CD1c-positive myeloid dendritic cell (primary cell): ENCODE results near the gene GOLGA8S.
"Not testable (repeated sequence)": the region's sequence is repeated elsewhere in the genome, so short reads cannot be mapped to it uniquely, and the experiment has no call there.

Experiments used
- DNase-seq: peaks from one replicate; pipeline ENCODE4 v3.0.0-alpha.2; 2016; ENCODE audit errors: extremely low spot score

The GOLGA8S gene

GRCh38 chr15:23398357-23398756, 43.8 kb downstream of the GOLGA8S start:
- not testable (repeated sequence) for DNase-seq

GRCh38 chr15:23399207-23399606, 44.7 kb downstream of the GOLGA8S start:
- DNase-seq = not testable (repeated sequence)

- DNase-seq = no peak
Observed at GRCh38 chr15:23401627-23402026, 47.1 kb downstream of the GOLGA8S start.

GRCh38 chr15:23402140-23402539, 47.6 kb downstream of the GOLGA8S start:
- no peak for DNase-seq

- no peak for DNase-seq
Observed at GRCh38 chr15:23402544-23402943, 48.0 kb downstream of the GOLGA8S start.

DNA sequence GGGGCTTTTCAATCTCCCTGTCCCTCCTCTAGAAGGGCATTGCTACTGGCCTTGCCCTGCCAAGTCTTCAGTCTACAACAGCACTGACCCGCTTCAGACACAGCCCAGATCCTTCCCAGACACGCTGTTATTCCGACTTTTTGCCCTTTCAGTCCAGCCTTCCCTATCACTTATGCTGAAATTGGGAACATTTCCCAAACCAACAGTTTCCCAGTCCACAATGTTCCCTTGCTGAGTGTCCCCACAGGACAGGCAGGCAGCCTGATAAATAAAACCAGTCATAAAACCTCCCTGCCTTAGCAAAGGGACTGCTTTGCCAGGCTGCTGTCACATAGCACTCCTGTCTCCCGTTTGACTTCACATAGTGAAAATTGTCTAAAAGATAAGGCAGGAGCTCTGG, 49.0 kb downstream of the GOLGA8S start:
- DNase-seq = no peak

GRCh38 chr15:23411841-23412240, 57.3 kb downstream of the GOLGA8S start:
- no peak for DNase-seq

DNA sequence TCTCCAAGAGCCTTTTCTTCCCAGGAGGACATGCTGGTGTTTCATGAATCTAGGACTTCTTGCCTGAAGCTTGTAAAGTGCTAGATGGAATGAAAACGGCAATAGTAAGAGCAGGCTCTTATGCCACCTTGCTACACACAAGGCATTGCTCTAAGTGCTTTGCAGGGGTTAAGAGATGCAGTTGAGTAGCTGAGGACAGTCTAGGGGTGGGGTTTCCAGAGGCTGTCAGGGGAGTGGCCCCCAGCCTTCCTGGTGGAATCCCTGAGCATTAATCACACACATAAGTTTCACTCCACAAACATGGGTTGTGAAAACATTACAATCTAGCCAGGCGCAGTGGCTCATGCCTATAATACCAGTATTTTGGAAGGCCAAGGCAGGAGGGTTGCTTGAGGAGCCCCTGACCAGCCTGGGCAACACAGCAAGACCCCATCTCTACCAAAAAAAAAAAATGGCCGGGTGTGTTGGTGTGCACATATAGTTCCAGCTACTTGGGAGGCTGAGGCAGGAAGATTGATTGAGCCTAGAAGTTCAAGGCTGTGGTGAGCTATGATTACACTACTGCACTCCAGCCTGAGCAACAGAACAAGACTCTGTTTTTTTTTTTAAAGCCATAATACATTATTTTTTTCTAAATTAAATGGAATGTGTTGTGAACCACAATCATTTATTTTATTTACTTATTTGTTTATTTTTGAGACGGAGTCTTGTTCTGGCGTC, 58.5 kb downstream of the GOLGA8S start:
- not testable (repeated sequence) for DNase-seq
